LNCAP (cell line): Measurements from ENCODE around the gene SUSD4.

Experiments used
- CTCF ChIP-seq: fragments of 450-650 bp; IDR thresholded peaks from 2 replicates; pipeline ENCODE4 v1.5.1; 2017; ENCODE audit warnings: mild to moderate bottlenecking

Gene SUSD4

DNA sequence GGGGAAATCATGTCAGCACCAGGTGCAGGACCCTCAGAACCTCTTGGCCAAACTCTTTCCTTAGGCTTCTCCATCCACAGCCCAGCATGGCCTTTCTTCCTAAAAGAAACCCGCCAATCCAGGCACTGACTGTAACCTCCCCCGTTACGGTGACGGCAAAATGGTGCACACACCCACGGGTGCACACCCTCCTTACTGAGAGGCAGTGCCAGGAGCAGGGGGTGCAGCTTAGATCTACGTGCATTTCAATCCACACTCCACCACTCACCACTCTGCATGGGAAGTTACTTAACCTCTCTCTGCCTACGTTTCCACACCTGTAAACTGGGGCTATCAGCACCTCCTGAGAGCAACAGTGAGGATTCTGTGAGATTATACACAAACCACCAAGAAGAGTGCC lies 31.0 kb downstream of the SUSD4 start:
- TF ChIP-seq CTCF, result no peak

DNA sequence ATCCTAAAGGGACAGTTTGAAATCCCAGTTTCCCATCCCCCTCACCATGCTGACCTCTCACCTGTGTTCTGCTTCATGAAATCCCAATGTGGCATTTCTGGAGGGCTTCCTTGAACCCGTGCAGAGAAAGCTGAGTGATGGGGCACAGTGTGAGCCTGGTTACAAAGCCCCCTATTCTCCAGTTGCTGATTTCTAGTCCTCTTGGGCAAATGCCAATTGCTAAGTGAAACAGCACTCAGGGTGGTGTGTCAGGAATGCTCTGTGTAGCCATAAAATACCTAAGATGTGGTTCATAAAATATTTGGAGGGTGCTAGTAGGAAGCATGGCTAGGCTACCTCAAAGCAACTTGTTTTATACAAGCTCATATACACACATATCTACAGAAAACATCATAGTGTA lies 32.0 kb downstream of the SUSD4 start:
- no peak for TF ChIP-seq CTCF

DNA sequence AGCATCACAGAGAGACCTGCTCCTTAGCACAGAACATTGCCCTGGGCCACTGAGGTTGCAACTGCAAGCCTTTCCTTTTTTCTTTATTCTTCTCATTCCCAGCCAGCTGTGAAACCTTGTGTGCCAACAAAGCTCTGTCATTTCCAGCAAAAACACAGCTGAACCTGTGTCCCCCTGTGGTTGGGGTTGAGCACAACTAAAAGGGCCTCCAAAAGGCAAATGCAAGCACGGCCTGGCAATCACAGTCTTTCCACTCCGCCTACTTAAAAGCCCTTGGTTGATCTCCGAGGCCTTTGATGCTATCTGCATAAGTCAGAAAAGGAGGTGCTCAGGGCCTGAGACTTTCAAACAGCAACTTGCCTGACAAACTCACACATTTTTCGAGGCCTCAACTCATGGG lies 32.7 kb downstream of the SUSD4 start:
- no peak for TF ChIP-seq CTCF

- TF ChIP-seq CTCF, result no peak
These were observed 33.5 kb downstream of the SUSD4 start for GRCh38 chr1:223330466-223330865.

DNA sequence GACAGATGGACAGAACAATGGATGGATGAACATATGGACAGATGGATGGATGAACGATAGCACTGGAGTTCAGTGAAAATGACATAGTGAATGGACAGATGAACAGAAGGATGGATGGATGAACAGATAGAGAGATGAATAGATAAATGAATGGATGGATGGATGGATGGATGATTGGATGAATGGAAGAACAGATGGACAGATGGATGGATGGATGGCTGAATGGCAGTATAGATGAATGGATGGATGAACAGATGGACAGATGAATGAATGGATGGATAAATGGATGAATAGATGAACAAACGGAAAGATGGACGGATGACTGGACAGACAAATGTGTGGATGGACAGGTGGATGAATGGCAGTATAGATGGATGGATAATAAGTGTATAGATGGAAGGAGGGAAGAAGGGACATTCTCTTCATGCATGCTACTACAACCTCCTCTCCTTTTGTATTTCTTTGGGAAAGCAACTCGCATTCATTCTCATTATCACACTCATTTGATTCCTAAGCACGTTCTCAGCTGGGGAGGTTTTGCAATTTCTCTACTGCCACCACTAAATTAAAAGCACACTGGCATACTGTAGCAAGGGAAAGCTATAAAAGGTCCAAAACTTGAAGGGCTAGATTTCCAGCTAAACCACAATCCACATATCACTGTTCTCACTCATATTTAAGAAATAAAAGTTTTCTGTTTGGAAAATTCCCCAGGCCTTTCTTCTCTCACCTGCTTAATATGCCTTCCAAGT lies 34.1 kb downstream of the SUSD4 start:
- TF ChIP-seq CTCF, result no peak

- no peak for TF ChIP-seq CTCF
These were observed 34.7 kb downstream of the SUSD4 start for GRCh38 chr1:223329252-223329651.

DNA sequence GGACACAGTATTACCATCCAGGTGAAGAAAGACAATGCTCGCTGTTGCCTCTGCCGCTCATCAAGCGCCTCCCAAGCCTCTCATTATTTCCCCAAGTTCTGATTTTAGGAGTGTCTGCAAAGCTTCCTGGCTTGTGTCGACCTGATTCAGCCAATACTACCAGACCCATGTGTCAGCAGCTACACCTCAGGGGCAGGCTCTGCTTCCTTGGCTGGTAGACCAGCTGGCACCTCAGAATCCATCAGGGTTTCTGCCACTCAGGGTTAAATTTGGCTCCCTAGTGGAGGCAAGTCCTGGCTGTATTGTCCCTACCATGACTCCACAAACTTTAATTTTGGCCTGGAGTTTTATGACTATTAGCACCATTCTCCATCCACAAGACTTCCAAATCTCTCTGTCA lies 35.4 kb downstream of the SUSD4 start:
- TF ChIP-seq CTCF, result no peak

- no peak for TF ChIP-seq CTCF
These were observed 37.2 kb downstream of the SUSD4 start for GRCh38 chr1:223326776-223327175.
